ENCODE measurements around the gene CCL2.
A peak's percentile ranks its signal among the peaks of the same experiment; 100 is the strongest.

CCL2 gene

DNA sequence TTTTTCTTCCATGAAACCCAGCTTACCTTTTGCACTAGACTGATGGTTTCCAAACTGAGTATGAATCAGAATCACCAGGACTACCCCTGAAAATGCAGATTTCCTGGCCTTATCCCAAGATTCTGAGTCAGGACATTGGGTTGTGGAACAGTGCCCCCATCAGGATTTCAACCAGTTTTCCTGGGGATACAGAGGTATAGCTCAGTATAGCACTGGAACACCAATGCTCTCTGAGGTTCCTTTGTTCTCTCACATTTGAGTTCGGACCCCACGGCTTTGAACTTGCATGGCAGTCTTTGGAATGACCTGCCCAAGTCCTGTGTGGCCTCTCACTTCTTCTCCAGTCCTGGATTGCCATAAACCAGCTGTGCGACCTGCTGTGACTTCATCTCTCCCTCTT lies 51.4 kb downstream of the CCL2 start:
- TF ChIP-seq RAD21 (IDR thresholded peaks at IDR 0.05; ENCODE audit: low read depth) (peak; percentile 30), NFIC (IDR thresholded peaks at IDR 0.05) (no peak)

Data from Ishikawa (cell line).